Prostate gland (tissue), 2 donors: ENCODE measurements around the gene ARHGEF26. TPM values are rescaled to one million over a fixed set of nuclear protein-coding genes. Genes with fewer than 3 reads are reported as not detected.

Experiments
- DNase-seq: peaks from one replicate; pipeline ENCODE4 v3.0.0-alpha.2; 2019; ENCODE audit warnings: low spot score
- H3K27ac ChIP-seq, 2 donors: fragments of 200-600 bp; sonication (generic); 2 replicates each; pipeline ENCODE4 v1.5.1; 2017 to 2019
- H3K27me3 ChIP-seq: fragments of 200-600 bp; sonication (generic); replicated peaks from 2 replicates; pipeline ENCODE4 v1.5.1; 2019; ENCODE audit not compliant: insufficient read depth
- H3K36me3 ChIP-seq, 2 donors: fragments of 200-600 bp; sonication (generic); 1 replicate in 1 of 2; 2 replicates in 1 of 2; pipeline versions ENCODE4 v1.5.1 to v1.8.1; 2017 to 2019
- H3K4me1 ChIP-seq: fragments of 200-600 bp; sonication (generic); replicated peaks from 2 replicates; pipeline ENCODE4 v1.5.1; 2019
- H3K4me3 ChIP-seq, 2 donors: fragments of 200-600 bp; sonication (generic); 2 replicates each; pipeline ENCODE4 v1.5.1; 2017 to 2019
- H3K9me3 ChIP-seq: fragments of 200-600 bp; sonication (generic); 2 replicates; pipeline ENCODE4 v1.5.1; 2017
- CTCF ChIP-seq, 4 experiments: fragments of 200-600 bp in 2 of 4; fragments of 450-650 bp in 2 of 4; sonication (generic) in 2 of 4; IDR thresholded peaks; 1 replicate in 3 of 4; 2 replicates in 1 of 4; pipeline ENCODE4 v1.5.1; 2016 to 2019; ENCODE audit warnings: antibody characterized with exemption in 4 of 4, mild to moderate bottlenecking in 2 of 4, moderate library complexity in 2 of 4
- POLR2A ChIP-seq: fragments of 450-650 bp; IDR thresholded peaks from one replicate; pipeline ENCODE4 v1.6.1; 2016; ENCODE audit warnings: antibody characterized with exemption, mild to moderate bottlenecking
- POLR2AphosphoS5 ChIP-seq: sonication (generic); formaldehyde crosslinking; IDR thresholded peaks from one replicate; pipeline ENCODE4 v1.6.1; 2017; ENCODE audit warnings: antibody characterized with exemption
- WGBS: methylation state at CpG from one replicate; pipeline ENCODE4 v1.1.5; 2018; 5-methylcytosine and 5-hydroxymethylcytosine counted together
- intact Hi-C: fragments of 100-400 bp; cut with DNase I; formaldehyde crosslinking; loops from one replicate; pipeline ENCODE4 v1.14.2; 2022
- total RNA-seq, 2 donors: library from RNA; depleted of rRNA; stranded (reverse); fragments of >200 nt; gene quantifications; one replicate each; pipeline ENCODE4 v1.1.0, GENCODE V29; 2016

Gene ARHGEF26
- total RNA-seq, 2 donors from 2014 or later: 15.4 to 26.8 TPM

- H3K4me1 ChIP-seq: peaks cover 3% of the 10 kb centered on the region
- H3K27me3 ChIP-seq: no peaks in the 10 kb centered on the region
- TF ChIP-seq POLR2A: no peak
- no peak for TF ChIP-seq POLR2AphosphoS5
- no peak for TF ChIP-seq CTCF (IDR thresholded peaks at IDR 0.05)
- no peak for DNase-seq
- H3K27ac ChIP-seq: no peak overlapping the region
- 96% methylated on average over 1 of the region's 1 CpG for WGBS
- intact Hi-C loops: no loop called here
- H3K4me3 ChIP-seq: no peak overlapping the region
- H3K36me3 ChIP-seq: no peaks in the 10 kb centered on the region
- no peaks in the 10 kb centered on the region for H3K9me3 ChIP-seq
These were observed 159.0 kb downstream of the ARHGEF26 start for GRCh38 chr3:154280161-154280560.

GRCh38 chr3:154285221-154285620 is 164.0 kb downstream of the ARHGEF26 start:
- Histone ChIP-seq H3K36me3 (no peaks in the 10 kb centered on the region), H3K4me3 (no peak overlapping the region), H3K27me3 (no peaks in the 10 kb centered on the region), H3K4me1 (peaks cover 3% of the 10 kb centered on the region), H3K27ac (no peak overlapping the region), H3K9me3 (no peaks in the 10 kb centered on the region)
- TF ChIP-seq CTCF (IDR thresholded peaks at IDR 0.05) (no peak), POLR2A (no peak), POLR2AphosphoS5 (no peak)
- 92% methylated on average over 2 of the region's 2 CpGs for WGBS
- DNase-seq: no peak
- intact Hi-C loops: no loop called here

- Histone ChIP-seq H3K27ac (no peak overlapping the region), H3K4me1 (no peaks in the 10 kb centered on the region), H3K27me3 (no peaks in the 10 kb centered on the region), H3K36me3 (peaks cover 0 to 7% of the 10 kb centered on the region in 2 donors), H3K4me3 (no peak overlapping the region), H3K9me3 (no peaks in the 10 kb centered on the region)
- no peak for DNase-seq
- TF ChIP-seq POLR2AphosphoS5 (no peak), CTCF (IDR thresholded peaks at IDR 0.05) (no peak), POLR2A (no peak)
- WGBS: 97% methylated on average over 5 of the region's 5 CpGs
- intact Hi-C loops: no loop called here
These were observed 169.0 kb downstream of the ARHGEF26 start for GRCh38 chr3:154290187-154290586.

- intact Hi-C loops: no loop called here
- Histone ChIP-seq H3K4me3 (no peak overlapping the region), H3K27me3 (no peaks in the 10 kb centered on the region), H3K27ac (no peak overlapping the region), H3K4me1 (no peaks in the 10 kb centered on the region), H3K9me3 (no peaks in the 10 kb centered on the region), H3K36me3 (peaks cover 0 to 7% of the 10 kb centered on the region in 2 donors)
- no peak for DNase-seq
- TF ChIP-seq POLR2A: no peak
- no peak for TF ChIP-seq POLR2AphosphoS5
- TF ChIP-seq CTCF (IDR thresholded peaks at IDR 0.05): no peak
- 95% methylated on average over 2 of the region's 2 CpGs for WGBS
These were observed 172.8 kb downstream of the ARHGEF26 start for GRCh38 chr3:154294016-154294415.

- WGBS: 86% methylated on average over 3 of the region's 3 CpGs
- no peak for DNase-seq
- no peak overlapping the region for H3K27ac ChIP-seq
- H3K9me3 ChIP-seq: no peaks in the 10 kb centered on the region
- H3K36me3 ChIP-seq: peaks cover 4 to 5% of the 10 kb centered on the region in 2 donors
- intact Hi-C loops: no loop called here
- no peak overlapping the region for H3K4me3 ChIP-seq
- no peak for TF ChIP-seq CTCF (IDR thresholded peaks at IDR 0.05)
- H3K4me1 ChIP-seq: no peaks in the 10 kb centered on the region
- H3K27me3 ChIP-seq: no peaks in the 10 kb centered on the region
These were observed 180.4 kb downstream of the ARHGEF26 start for GRCh38 chr3:154301561-154301960.
